Nephron progenitor cell (in vitro differentiated cells): Measurements from ENCODE around the gene ITSN1.

ENCODE experiments used
- DNase-seq: peaks from one replicate; pipeline ENCODE4 v3.0.0; 2021
- H3K27ac Mint-ChIP-seq: 2 replicates; pipeline ENCODE4 v1.8.0; 2021; ENCODE audit warnings: mild to moderate bottlenecking, moderate library complexity, mixed read lengths
- H3K27me3 Mint-ChIP-seq: 2 replicates; pipeline ENCODE4 v1.8.0; 2021; ENCODE audit warnings: mild to moderate bottlenecking, low read depth, mixed read lengths; ENCODE audit not compliant: poor library complexity
- H3K36me3 Mint-ChIP-seq: 2 replicates; pipeline ENCODE4 v1.8.0; 2021; ENCODE audit warnings: low read depth, mixed read lengths
- H3K4me1 Mint-ChIP-seq: 2 replicates; pipeline ENCODE4 v1.8.0; 2021; ENCODE audit warnings: mixed read lengths
- H3K4me3 Mint-ChIP-seq: 2 replicates; pipeline ENCODE4 v1.8.0; 2021; ENCODE audit warnings: mild to moderate bottlenecking, moderate library complexity, mixed read lengths
- H3K9me3 Mint-ChIP-seq: 2 replicates; pipeline ENCODE4 v1.8.0; 2021; ENCODE audit warnings: mild to moderate bottlenecking, moderate library complexity, mixed read lengths
- CTCF ChIP-seq: fragments of 200-600 bp; sonication (generic); IDR thresholded peaks from 2 replicates; pipeline ENCODE4 v1.5.0; 2021; ENCODE audit warnings: antibody characterized with exemption

The ITSN1 gene

GRCh38 chr21:33820798-33821197 is 178.5 kb downstream of the ITSN1 start:
- Mint-ChIP-seq H3K4me1 (peaks cover 42% of the 10 kb centered on the region), H3K27me3 (no peaks in the 10 kb centered on the region), H3K4me3 (no peak overlapping the region), H3K9me3 (no peaks in the 10 kb centered on the region), H3K36me3 (peaks cover 52% of the 10 kb centered on the region), H3K27ac (no peak overlapping the region)
- TF ChIP-seq CTCF = no peak
- DNase-seq = no peak

- peaks cover 50% of the 10 kb centered on the region for H3K36me3 Mint-ChIP-seq
- H3K9me3 Mint-ChIP-seq = no peaks in the 10 kb centered on the region
- peak overlapping the region; percentile 3 for H3K4me3 Mint-ChIP-seq
- DNase-seq = no peak
- peaks cover 34% of the 10 kb centered on the region for H3K4me1 Mint-ChIP-seq
- no peak for TF ChIP-seq CTCF
- peak overlapping the region; percentile 63 for H3K27ac Mint-ChIP-seq
- H3K27me3 Mint-ChIP-seq = no peaks in the 10 kb centered on the region
Observed at GRCh38 chr21:33821503-33822322, 179.4 kb downstream of the ITSN1 start.

- no peak for DNase-seq
- no peaks in the 10 kb centered on the region for H3K9me3 Mint-ChIP-seq
- H3K4me3 Mint-ChIP-seq = no peak overlapping the region
- H3K27me3 Mint-ChIP-seq = no peaks in the 10 kb centered on the region
- peaks cover 48% of the 10 kb centered on the region for H3K36me3 Mint-ChIP-seq
- TF ChIP-seq CTCF = no peak
- peaks cover 34% of the 10 kb centered on the region for H3K4me1 Mint-ChIP-seq
- H3K27ac Mint-ChIP-seq = peak overlapping the region; percentile 68
Observed at GRCh38 chr21:33824156-33824941, 182.0 kb downstream of the ITSN1 start.

- no peak overlapping the region for H3K27ac Mint-ChIP-seq
- peaks cover 34% of the 10 kb centered on the region for H3K4me1 Mint-ChIP-seq
Observed at GRCh38 chr21:33825419-33825818, 183.1 kb downstream of the ITSN1 start.

GRCh38 chr21:33825915-33826314 is 183.6 kb downstream of the ITSN1 start:
- H3K9me3 Mint-ChIP-seq = no peaks in the 10 kb centered on the region
- TF ChIP-seq CTCF = no peak
- H3K4me3 Mint-ChIP-seq = no peak overlapping the region
- no peak overlapping the region for H3K27ac Mint-ChIP-seq
- H3K36me3 Mint-ChIP-seq = peaks cover 55% of the 10 kb centered on the region
- DNase-seq = no peak
- H3K4me1 Mint-ChIP-seq = peaks cover 32% of the 10 kb centered on the region
- no peaks in the 10 kb centered on the region for H3K27me3 Mint-ChIP-seq

More at GRCh38 chr21:33825419-33825818, 183.1 kb downstream of the ITSN1 start:
- no peak overlapping the region for H3K4me3 Mint-ChIP-seq
- DNase-seq = no peak
- H3K27me3 Mint-ChIP-seq = no peaks in the 10 kb centered on the region
- H3K36me3 Mint-ChIP-seq = peaks cover 53% of the 10 kb centered on the region
- H3K9me3 Mint-ChIP-seq = no peaks in the 10 kb centered on the region
- TF ChIP-seq CTCF = no peak
